22Rv1 (cell line): ENCODE data around the gene UTS2R.

Experiments used
- ZFX ChIP-seq: fragments of 450-650 bp; IDR thresholded peaks from 2 replicates; pipeline ENCODE4 v1.6.1; 2017; ENCODE audit warnings: antibody characterized with exemption, borderline replicate concordance
- TF ChIP-seq, protein P1 (sequence below): fragments of 450-650 bp; IDR thresholded peaks from 2 replicates; pipeline ENCODE4 v1.5.1; 2017; ENCODE audit warnings: mild to moderate bottlenecking

DNA sequence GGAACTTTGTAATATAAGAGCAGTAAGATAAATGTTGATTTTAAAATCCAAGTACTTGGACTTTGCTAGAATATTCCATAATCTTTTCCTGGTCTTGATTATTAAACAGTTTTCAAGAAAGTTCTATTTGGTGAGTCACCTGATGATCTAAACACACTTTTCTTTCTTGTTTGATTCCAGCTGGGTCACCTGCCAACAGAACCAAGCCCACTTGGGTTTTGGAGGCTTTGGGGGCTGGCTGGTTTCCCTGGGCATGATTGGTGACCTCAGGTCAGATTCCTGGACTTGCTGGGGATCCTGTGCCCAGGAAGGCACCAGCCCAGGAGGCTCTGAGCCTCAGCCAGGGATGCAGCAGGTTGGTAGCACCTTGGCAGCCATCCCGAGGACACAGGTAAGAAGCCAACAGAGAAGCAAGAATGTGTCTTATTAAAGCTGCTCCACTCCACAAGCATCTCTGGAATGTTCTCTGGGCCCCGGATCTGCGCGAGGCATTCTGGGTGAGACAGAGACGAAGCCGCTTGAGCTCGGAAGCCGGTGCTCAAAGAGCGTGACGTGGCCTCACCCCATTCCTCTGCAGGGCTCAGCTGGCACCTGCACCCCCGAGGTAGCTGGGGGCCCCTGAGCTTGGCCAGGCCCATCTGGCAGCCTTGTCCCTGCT, 15.7 kb upstream of the UTS2R start:
- TF ChIP-seq, protein P1, sequence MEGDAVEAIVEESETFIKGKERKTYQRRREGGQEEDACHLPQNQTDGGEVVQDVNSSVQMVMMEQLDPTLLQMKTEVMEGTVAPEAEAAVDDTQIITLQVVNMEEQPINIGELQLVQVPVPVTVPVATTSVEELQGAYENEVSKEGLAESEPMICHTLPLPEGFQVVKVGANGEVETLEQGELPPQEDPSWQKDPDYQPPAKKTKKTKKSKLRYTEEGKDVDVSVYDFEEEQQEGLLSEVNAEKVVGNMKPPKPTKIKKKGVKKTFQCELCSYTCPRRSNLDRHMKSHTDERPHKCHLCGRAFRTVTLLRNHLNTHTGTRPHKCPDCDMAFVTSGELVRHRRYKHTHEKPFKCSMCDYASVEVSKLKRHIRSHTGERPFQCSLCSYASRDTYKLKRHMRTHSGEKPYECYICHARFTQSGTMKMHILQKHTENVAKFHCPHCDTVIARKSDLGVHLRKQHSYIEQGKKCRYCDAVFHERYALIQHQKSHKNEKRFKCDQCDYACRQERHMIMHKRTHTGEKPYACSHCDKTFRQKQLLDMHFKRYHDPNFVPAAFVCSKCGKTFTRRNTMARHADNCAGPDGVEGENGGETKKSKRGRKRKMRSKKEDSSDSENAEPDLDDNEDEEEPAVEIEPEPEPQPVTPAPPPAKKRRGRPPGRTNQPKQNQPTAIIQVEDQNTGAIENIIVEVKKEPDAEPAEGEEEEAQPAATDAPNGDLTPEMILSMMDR, result no peak
- no peak for TF ChIP-seq ZFX
